SK-N-SH treated with all-trans-retinoic acid at 6 μM for 48 hours (cell line): ENCODE results near the gene AMZ1.
"Not testable (repeated sequence)": the region's sequence is repeated elsewhere in the genome, so short reads cannot be mapped to it uniquely, and the experiment has no call there.

Experiments
- ATAC-seq: fragments of 200-7000 bp; cut with Tn5 transposase; 3 replicates; pipeline ENCODE4 v1.9.1; 2020; ENCODE audit warnings: mild to moderate bottlenecking, moderate library complexity
- ARNTL ChIP-seq: fragments of 450-650 bp; formaldehyde crosslinking; IDR thresholded peaks from 2 replicates; pipeline ENCODE4 v1.5.0; 2020; ENCODE audit warnings: low read depth, mild to moderate bottlenecking, moderate library complexity, borderline replicate concordance
- BACH2 ChIP-seq: fragments of 250-450 bp; sonication (Bioruptor Pico); IDR thresholded peaks from 2 replicates; pipeline ENCODE4 v1.9.0; 2021; ENCODE audit warnings: mild to moderate bottlenecking, borderline replicate concordance
- CSDC2 ChIP-seq: fragments of 250-450 bp; sonication (Bioruptor Pico); IDR thresholded peaks from 2 replicates; pipeline ENCODE4 v1.5.0; 2020; ENCODE audit warnings: mild to moderate bottlenecking, moderate library complexity
- ESRRG ChIP-seq: fragments of 250-450 bp; sonication (Bioruptor Pico); IDR thresholded peaks from 2 replicates; pipeline ENCODE4 v1.6.1; 2021; ENCODE audit warnings: mild to moderate bottlenecking
- OSR1 ChIP-seq: fragments of 250-450 bp; sonication (Bioruptor Pico); IDR thresholded peaks from 2 replicates; pipeline ENCODE4 v1.8.0; 2022; ENCODE audit warnings: moderate library complexity, mild to moderate bottlenecking, inconsistent platforms
- PATZ1 ChIP-seq: fragments of 250-450 bp; sonication (Bioruptor Pico); IDR thresholded peaks from 2 replicates; pipeline ENCODE4 v1.8.0; 2020; ENCODE audit warnings: mild to moderate bottlenecking, moderate library complexity, borderline replicate concordance
- PPARA ChIP-seq: fragments of 250-450 bp; sonication (Bioruptor Pico); IDR thresholded peaks from 2 replicates; pipeline ENCODE4 v1.5.0; 2020; ENCODE audit warnings: mild to moderate bottlenecking, borderline replicate concordance
- RARB ChIP-seq: fragments of 250-450 bp; sonication (Bioruptor Pico); IDR thresholded peaks from 2 replicates; pipeline ENCODE4 v1.8.0; 2021; ENCODE audit warnings: mild to moderate bottlenecking, moderate library complexity
- TCF4 ChIP-seq: fragments of 250-450 bp; sonication (Bioruptor Pico); IDR thresholded peaks from 2 replicates; pipeline ENCODE4 v1.8.0; 2021; ENCODE audit warnings: mild to moderate bottlenecking, moderate library complexity, borderline replicate concordance
- TOX ChIP-seq: fragments of 250-450 bp; sonication (Bioruptor Pico); IDR thresholded peaks from 2 replicates; pipeline ENCODE4 v1.8.0; 2021; ENCODE audit warnings: mild to moderate bottlenecking, moderate library complexity, borderline replicate concordance
- TSHZ2 ChIP-seq: fragments of 250-450 bp; sonication (Bioruptor Pico); IDR thresholded peaks from 2 replicates; pipeline ENCODE4 v1.5.0; 2020; ENCODE audit warnings: mild to moderate bottlenecking, moderate library complexity
- ZC3H10 ChIP-seq: fragments of 250-450 bp; sonication (Bioruptor Pico); IDR thresholded peaks from 2 replicates; pipeline ENCODE4 v1.5.1; 2021; ENCODE audit warnings: mild to moderate bottlenecking, moderate library complexity
- ZFP3 ChIP-seq: fragments of 250-450 bp; sonication (Bioruptor Pico); IDR thresholded peaks from 2 replicates; pipeline ENCODE4 v1.5.0; 2020; ENCODE audit warnings: mild to moderate bottlenecking, moderate library complexity
- ZNF565 ChIP-seq: fragments of 450-650 bp; formaldehyde crosslinking; conservative IDR thresholded peaks from 2 replicates; pipeline ENCODE4 v1.5.0; 2020; ENCODE audit warnings: low read depth, mild to moderate bottlenecking, moderate library complexity
- TF ChIP-seq, protein P1 (sequence below): fragments of 250-450 bp; sonication (Bioruptor Pico); IDR thresholded peaks from 2 replicates; pipeline ENCODE4 v1.5.1; 2021; ENCODE audit warnings: mild to moderate bottlenecking, moderate library complexity
- TF ChIP-seq, protein P2 (sequence below): fragments of 250-450 bp; sonication (Bioruptor Pico); IDR thresholded peaks from 2 replicates; pipeline ENCODE4 v1.5.1; 2020; ENCODE audit warnings: low read depth, mild to moderate bottlenecking, moderate library complexity
- TF ChIP-seq, protein P3 (sequence below): fragments of 250-450 bp; sonication (Bioruptor Pico); IDR thresholded peaks from 2 replicates; pipeline ENCODE4 v1.8.0; 2021; ENCODE audit warnings: low read depth, mild to moderate bottlenecking, moderate library complexity, borderline replicate concordance

Gene AMZ1

DNA sequence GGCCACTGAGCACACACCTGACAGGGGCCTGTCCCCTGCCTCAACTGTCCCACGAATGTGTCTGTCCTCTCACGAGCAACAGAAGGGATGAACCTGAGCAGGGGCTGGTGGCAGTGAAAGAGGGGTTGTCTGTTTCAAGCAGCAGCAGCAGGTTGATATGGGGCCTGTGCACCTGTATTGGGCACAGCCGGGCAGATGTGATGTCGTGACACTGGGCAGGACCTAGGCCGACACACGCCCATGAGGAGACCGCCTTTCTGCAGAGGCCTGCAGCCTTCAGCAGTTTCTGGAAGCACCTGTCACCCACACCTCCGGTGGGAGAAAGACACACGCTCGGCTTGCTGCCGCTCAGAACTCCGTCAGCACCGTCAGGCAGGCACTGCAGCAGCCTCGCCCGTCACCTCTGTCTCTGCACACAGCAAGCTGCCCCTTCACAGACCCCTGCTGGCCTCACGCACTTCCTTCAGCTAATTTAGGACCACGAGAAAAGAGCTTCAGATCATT is 48.5 kb downstream of the AMZ1 start:
- ATAC-seq, result no peak
- TF ChIP-seq CSDC2 (no peak), ZNF565 (CRISPR knock-in tag) (no peak), OSR1 (no peak)
- TF ChIP-seq, protein P1, sequence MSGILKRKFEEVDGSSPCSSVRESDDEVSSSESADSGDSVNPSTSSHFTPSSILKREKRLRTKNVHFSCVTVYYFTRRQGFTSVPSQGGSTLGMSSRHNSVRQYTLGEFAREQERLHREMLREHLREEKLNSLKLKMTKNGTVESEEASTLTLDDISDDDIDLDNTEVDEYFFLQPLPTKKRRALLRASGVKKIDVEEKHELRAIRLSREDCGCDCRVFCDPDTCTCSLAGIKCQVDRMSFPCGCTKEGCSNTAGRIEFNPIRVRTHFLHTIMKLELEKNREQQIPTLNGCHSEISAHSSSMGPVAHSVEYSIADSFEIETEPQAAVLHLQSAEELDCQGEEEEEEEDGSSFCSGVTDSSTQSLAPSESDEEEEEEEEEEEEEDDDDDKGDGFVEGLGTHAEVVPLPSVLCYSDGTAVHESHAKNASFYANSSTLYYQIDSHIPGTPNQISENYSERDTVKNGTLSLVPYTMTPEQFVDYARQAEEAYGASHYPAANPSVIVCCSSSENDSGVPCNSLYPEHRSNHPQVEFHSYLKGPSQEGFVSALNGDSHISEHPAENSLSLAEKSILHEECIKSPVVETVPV (CRISPR knock-in tag), result no peak
- TF ChIP-seq, all 23 proteins: peak for 0

DNA sequence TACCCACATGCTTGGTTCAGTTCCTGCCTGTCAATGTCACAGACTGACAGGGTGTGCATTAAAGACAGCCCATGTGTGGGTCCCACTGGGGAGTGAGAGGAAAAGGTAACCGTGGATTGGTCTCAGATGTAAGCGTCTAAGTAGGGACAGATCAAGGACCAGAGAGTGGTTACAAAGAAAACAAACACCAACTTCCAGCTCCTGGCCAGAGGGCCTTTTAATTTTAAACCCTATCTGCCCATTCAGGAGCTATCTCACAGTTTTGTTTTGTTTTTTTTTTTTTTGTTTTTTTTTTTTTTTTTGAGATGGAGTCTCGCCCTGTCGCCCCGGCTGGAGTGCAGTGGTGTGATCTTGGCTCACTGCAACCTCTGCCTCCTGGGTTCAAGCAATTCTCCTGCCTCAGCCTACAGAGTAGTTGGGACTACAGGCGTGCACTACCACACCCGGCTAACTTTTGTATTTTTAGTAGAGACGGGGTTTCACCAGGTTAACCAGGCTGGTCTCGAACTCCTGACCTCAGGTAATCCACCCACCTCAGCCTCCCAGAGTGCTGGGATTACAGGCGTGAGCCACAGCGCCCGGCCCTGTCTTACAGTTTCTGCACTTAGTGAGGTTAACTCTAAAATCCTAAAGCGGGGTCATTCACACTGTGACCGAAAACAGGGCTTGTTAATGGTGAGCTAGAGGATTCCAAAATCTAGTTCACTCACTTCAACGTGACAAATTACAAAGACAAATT is 49.2 kb downstream of the AMZ1 start:
- not testable (repeated sequence) for ATAC-seq

DNA sequence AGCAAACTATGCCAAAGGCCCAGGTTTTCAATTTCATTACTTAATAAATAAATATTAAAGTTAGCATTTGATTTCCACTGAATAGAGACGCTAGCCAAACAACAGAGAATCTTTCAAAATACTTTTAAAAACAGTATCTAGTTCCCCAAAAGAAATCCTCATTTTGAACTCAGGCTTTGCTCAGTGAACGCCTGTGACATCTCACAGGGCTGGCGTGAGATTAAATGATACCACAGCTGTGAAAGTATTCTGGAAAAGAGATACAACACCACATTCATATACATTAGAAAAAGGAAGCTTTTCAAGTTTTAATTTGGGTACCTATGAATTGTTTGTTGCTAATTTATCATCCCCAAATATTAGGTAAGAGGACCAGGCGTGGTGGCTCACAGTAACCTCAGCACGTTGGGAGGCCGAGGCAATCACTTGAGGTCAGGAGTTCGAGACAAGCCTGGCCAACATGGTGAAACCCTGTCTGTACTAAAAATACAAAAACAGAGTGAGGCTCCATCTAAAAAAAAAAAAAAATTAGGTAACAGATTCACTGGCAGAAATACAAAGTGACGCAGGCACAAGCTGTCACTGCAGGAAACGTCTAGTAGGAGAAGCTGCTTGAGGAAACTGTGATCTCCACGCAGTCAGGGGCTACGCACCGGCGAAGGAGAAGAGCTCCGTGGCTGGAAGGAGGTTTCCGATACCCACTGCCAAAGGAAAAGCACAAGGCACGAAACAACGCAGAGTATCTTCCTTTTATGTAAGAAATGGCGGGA is 50.0 kb downstream of the AMZ1 start:
- ATAC-seq, result no peak
- TF ChIP-seq TCF4 (CRISPR knock-in tag) (no peak), ZFP3 (CRISPR knock-in tag) (no peak), ESRRG (CRISPR knock-in tag) (no peak), BACH2 (no peak), TOX (CRISPR knock-in tag) (no peak), ARNTL (no peak), PATZ1 (no peak), PPARA (no peak), CSDC2 (no peak)
- TF ChIP-seq, protein P2, sequence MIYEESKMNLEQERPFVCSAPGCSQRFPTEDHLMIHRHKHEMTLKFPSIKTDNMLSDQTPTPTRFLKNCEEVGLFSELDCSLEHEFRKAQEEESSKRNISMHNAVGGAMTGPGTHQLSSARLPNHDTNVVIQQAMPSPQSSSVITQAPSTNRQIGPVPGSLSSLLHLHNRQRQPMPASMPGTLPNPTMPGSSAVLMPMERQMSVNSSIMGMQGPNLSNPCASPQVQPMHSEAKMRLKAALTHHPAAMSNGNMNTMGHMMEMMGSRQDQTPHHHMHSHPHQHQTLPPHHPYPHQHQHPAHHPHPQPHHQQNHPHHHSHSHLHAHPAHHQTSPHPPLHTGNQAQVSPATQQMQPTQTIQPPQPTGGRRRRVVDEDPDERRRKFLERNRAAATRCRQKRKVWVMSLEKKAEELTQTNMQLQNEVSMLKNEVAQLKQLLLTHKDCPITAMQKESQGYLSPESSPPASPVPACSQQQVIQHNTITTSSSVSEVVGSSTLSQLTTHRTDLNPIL, result no peak
- TF ChIP-seq, protein P3, sequence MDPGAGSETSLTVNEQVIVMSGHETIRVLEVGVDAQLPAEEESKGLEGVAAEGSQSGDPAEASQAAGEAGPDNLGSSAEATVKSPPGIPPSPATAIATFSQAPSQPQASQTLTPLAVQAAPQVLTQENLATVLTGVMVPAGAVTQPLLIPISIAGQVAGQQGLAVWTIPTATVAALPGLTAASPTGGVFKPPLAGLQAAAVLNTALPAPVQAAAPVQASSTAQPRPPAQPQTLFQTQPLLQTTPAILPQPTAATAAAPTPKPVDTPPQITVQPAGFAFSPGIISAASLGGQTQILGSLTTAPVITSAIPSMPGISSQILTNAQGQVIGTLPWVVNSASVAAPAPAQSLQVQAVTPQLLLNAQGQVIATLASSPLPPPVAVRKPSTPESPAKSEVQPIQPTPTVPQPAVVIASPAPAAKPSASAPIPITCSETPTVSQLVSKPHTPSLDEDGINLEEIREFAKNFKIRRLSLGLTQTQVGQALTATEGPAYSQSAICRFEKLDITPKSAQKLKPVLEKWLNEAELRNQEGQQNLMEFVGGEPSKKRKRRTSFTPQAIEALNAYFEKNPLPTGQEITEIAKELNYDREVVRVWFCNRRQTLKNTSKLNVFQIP (CRISPR knock-in tag), result no peak

GRCh38 chr7:2738766-2739549 is 51.0 kb downstream of the AMZ1 start:
- TF ChIP-seq, protein P3 (CRISPR knock-in tag), result no peak
- TF ChIP-seq TSHZ2 (CRISPR knock-in tag) (no peak), ZC3H10 (CRISPR knock-in tag) (no peak), ARNTL (no peak), ZFP3 (CRISPR knock-in tag) (no peak), ESRRG (CRISPR knock-in tag) (no peak), RARB (no peak), PPARA (no peak)
- TF ChIP-seq, protein P1 (CRISPR knock-in tag), result no peak
- no peak for ATAC-seq

- ATAC-seq, result not testable (repeated sequence)
Observed at GRCh38 chr7:2743523-2744185, 55.7 kb downstream of the AMZ1 start.

DNA sequence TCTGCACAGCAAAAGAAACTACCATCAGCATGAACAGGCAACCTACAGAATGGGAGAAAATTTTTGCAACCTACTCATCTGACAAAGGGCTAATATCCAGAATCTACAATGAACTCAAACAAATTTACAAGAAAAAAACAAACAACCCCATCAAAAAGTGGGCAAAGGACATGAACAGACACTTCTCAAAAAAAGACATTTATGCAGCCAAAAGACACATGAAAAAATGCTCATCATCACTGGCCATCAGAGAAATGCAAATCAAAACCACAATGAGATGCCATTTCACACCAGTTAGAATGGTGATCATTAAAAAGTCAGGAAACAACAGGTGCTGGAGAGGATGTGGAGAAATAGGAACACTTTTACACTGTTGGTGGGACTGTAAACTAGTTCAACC is 60.7 kb downstream of the AMZ1 start:
- not testable (repeated sequence) for ATAC-seq
